GM19193 (cell line): ENCODE data around the gene INPP5A.

ENCODE experiments used
- POLR2A ChIP-seq: IDR thresholded peaks from 4 replicates; pipeline ENCODE4 v1.6.1; 2011; ENCODE audit not compliant: insufficient read depth, insufficient read length; ENCODE audit errors: extremely low read depth

INPP5A gene

DNA sequence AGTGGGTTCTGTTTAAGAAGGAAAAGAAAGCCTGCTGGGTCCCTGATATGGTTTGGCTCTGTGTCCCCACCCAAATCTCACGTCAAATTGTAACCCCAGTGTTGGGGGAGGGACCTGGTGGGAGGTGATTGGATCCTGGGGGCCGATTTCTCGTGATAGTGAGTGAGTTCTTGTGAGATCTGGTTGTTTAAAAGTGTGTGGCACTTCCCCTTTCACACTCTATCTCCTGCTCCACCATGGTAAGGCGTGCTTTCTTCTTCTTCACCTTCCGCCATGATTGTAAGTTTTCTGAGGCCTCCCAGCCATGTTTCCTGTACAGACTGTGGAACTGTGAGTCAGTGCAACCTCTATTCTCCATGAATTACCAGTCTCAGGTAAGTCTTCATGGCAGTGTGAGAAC lies 42.6 kb downstream of the INPP5A start:
- no peak for TF ChIP-seq POLR2A

DNA sequence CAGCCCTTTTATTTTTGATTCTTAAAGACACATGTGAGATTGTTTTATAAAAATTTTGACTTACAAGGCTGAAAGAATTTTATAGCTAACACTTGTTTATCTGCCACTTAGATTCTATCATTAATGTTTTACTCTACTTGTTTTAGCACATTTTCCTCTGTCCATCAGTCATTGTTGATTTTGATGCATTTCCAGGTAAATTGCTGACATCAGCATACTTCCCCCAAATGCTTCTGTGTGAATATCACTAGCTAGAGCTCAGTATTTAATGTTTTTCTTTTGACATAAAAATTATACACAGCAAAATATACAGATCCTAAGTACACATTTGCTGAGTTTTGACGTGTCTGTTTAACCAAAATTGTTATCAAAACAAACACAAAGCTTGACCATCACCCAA lies 43.0 kb downstream of the INPP5A start:
- TF ChIP-seq POLR2A, result no peak

DNA sequence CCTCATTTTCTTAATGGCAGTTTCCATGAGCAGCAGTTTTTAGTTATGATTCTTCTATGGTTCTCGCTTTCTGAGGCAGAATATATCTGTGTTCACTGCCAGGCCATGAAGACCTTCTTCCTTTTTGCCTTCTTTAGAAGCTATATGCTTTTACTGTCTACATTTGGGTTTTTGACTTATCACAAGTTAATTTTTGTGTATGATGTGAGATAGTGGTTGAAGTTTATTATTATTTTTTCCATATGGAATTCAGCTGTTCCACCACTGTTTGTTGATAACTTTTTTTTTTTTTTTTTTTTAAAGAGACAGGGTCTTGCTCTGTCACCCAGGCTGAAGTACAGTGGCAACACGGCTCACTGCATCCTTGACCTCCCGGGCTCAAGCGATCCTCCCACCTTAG lies 44.5 kb downstream of the INPP5A start:
- TF ChIP-seq POLR2A, result no peak

DNA sequence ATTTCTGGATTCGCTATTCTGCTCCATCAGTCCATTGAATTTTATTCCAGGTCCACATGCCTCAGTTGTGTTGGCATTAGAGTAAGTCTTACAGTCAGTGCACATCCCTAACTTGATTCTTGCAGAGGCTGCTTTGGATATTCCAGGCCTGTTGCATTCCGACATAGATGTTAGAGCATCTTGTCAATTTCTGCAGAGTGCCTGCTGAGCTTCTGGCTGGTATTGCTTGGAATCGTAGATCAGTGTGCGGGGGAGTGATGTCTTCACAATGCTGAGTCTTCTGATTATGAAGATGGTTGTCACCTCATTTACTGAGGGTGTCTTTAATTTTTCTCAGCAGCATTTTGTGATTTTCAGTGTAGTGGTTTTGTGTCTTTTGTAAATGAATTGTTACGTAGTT lies 45.2 kb downstream of the INPP5A start:
- no peak for TF ChIP-seq POLR2A

DNA sequence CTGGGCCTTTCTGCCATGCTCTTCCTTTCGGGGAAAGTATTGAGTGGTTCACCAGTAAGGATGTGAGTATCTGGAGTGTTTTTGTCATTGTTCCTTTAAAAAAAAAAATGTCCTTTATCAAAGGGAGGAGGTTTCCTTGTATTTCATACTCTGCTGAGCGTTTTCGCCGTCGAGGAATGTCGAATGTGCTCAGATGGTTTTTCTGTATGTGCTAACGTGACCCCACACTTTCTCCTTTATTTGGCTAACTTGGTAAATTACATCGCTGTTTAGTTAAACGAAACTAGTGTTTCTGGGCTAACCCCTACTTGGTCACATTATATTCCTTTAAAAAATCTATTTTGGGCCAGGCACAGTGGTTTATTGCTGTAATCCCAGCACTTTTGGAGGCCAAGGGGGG lies 45.9 kb downstream of the INPP5A start:
- no peak for TF ChIP-seq POLR2A

DNA sequence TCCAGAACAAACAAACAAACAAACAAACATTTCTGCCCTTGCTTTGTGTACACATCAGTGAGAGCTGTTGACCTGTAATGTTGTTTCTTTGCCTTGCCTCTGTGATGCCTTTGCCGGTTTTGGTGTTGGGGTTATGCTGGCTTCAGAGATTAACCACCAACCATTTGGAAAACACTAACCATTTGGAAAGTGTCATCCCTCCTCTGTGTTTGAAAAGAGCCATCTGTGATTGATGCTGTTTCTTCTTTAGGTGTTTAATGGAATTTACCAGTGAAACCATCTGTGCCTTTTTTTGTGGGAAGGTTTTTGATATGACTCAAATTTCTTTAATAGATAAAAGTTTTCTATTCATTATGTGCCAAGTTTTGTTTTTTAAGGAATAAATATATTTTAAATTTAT lies 46.5 kb downstream of the INPP5A start:
- TF ChIP-seq POLR2A, result no peak

DNA sequence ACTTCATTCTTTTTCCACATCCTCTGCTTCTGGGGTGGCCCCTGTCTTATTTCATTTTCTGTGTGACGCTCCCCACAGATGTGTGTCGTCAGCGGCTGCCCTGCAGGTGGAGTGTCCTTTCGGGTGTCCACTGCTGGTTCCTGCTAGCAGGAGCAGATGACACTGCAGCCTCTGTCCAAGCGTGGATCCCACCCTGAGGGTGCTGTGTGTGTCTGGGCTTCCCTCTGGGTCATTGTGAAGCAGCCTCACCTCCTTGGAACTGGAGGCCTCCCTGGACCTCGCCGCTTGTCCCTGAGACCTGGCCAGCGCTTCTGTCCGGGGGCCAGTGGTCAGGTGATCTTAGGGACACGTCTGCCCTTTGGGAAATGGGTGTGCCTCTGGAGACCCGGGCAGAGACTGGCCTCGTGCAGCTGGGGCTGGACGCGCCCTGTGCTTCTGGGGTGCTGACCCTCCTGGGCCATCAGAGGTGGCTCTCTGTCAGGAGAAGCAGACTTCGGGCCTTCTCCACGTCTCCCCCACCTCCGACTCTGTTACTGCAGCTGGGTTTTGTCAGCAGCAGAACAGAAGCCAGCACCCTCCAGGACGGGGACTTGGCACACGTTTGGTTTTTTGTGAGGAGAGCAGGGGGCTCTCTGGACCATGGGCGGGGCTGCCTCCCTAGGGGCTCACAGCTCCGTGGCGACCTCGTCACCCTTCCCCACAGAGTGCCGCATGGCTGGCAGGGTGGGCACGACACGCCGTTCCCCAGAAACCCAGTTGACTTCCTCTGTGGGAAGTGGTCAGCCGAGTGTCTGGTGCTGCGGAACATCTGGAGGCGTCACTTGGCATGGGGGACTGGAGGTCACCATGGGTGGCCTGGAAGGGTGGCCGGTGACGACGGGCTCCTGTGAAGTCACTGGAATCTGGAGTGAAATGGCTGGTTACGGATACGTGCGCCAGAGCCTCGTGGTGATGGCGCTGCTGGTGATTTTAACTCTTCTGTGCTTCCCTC lies 48.4 kb downstream of the INPP5A start:
- no peak for TF ChIP-seq POLR2A

DNA sequence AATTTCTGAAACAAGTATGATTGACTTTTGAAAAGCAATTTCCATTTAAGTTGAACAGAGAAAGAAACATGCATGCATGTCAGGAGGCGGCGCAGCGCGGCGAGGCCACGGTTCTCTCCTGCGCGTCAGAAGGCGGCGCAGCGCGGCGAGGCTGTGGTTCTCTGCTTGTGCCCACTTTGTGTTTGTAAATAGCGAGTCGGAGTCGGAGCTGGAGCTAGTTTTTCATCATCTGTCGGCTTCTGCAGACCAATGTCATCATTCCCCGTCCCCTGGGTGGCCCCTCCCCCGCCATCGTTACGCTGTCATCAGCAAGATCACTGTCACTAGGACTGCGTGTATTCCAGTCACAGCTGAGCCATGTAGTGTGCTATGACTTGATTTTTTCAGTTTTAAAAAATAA lies 49.2 kb downstream of the INPP5A start:
- TF ChIP-seq POLR2A, result no peak

DNA sequence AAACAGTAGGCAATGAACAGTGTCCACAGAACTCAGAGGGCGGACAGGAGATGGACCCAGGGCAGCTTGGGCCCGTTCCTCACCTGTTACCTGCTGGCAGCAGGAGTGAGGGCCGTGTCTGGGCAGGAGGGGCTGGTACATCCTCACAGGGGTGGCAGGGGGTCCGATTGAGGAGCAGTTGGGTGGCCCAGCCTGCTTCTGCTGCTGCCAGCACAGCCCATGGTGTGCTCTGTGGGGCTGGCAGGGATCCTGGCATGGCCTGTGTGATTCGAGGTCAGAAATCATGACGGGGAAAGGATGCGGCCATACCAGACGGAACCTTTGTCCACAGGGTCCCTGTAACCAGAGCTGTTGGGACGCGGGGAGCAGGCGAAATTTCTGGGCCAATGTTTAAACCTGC lies 49.6 kb downstream of the INPP5A start:
- no peak for TF ChIP-seq POLR2A

DNA sequence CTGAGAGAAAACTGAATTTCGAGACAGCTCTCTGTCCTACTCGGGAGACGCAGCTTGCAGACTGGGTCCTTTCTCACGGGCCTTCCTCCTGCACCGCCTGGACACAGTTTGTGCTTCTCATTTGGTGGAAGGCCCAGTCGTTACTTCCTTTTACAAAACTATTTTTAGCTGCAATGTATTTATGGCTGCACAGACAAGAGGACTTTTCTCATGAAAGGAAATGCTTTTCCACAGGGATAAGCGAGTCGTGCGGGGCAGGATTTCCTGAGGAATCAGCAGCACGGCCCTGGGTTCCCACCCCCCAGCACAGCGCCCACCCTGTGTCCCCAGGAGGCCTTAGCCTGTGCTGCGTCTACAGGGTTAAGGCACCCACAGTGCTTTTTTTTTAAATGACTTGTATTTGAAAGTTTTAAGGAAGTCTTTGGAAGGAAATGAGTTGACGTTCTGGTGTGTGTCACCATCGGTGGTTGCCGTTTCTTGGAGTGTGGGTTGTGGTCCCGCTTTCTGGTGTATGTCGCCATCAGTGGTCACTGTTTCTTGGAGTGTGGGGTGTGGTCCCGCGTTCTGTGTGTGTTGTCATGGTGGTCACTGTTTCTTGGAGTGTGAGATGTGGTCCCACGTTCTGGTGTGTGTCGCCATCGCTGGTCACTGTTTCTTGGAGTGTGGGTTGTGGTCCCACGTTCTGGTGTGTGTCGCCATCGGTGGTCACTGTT lies 50.9 kb downstream of the INPP5A start:
- no peak for TF ChIP-seq POLR2A

DNA sequence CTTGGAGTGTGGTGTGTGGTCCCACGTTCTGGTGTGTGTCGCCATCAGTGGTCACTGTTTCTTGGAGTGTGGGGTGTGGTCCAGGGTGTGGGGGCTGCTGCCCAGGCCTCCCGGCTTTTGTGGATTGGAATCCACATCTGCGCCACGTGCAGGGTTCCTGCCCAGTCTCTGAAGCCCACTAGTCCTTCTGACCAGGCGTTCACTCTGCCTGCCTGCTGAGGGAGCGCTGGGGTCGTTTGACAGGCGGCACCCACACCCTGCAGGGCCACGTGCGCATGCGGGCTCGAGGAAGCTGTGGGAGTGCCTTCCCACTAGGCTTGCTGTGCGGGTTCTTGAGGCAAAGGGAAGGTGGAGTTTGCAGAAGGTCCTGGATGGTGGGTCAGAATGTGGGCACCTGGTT lies 51.4 kb downstream of the INPP5A start:
- TF ChIP-seq POLR2A, result no peak

DNA sequence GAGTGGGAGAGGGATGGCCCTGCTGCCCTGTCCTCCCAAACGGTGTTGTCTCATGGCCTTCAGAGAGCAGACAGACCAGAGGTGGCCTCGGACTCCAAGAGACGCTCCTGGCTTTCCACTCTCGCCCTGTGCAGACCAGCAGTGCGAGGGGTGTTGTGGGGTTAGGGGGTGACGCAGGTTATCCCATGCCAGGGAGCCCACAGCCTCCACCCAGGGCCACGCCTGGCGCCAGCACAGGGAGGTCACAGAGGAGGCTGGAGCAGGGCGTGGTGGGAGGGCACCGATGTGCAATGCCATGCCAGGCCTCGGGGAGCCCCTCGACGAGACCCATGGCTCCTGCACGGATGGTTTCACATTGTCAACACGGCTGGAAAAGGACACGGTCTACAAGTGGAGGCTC lies 52.1 kb downstream of the INPP5A start:
- TF ChIP-seq POLR2A, result no peak

DNA sequence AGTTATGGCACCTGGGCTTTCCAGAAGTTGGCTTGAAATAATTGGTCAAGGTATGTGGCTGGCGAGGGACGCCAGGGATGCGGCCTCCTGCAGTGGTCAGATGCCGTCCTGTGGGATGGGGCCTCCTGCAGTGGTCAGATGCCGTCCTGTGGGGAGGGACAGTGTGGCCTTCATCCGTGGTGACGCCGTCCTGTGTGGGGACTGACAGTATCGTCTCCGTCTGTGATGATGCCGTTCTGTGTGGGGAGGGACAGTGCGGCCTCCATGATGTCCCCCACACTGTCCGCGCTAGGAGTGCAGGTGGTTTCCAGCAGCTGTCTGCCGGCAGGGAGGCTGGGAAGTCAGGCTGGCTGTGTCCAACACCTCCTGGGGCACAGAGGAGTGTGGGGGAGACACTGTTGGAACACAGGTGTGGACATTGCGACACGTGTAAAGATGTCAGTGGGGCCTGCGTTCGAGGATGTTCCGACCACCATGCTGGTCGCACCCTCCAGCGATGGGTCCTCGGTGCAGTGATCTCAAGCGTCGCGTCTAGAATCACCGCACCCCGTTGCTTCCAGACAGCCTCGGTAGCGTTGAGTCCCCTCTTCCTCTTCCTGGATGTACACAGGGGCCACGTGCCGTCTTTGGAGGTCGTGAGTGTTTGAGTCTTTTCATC lies 52.6 kb downstream of the INPP5A start:
- TF ChIP-seq POLR2A, result no peak

DNA sequence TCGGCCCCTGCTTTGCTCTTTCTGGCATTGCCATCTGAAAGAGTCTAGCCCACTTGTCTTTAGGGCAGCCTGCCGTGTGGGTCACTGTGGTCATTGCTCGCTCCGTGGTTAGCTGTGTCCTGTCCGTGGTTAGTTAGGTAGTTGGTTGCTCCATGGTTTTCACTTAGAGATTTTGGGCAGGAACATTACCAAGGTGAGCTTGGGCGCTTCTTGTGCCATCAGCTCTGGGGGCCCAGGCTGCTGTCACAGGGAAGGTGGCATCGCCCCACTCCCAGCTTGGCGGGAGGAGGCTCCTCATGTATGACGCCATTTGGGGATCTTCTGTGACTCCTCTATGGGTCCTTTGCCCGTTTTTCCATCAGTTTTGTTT lies 53.1 kb downstream of the INPP5A start:
- TF ChIP-seq POLR2A, result no peak

DNA sequence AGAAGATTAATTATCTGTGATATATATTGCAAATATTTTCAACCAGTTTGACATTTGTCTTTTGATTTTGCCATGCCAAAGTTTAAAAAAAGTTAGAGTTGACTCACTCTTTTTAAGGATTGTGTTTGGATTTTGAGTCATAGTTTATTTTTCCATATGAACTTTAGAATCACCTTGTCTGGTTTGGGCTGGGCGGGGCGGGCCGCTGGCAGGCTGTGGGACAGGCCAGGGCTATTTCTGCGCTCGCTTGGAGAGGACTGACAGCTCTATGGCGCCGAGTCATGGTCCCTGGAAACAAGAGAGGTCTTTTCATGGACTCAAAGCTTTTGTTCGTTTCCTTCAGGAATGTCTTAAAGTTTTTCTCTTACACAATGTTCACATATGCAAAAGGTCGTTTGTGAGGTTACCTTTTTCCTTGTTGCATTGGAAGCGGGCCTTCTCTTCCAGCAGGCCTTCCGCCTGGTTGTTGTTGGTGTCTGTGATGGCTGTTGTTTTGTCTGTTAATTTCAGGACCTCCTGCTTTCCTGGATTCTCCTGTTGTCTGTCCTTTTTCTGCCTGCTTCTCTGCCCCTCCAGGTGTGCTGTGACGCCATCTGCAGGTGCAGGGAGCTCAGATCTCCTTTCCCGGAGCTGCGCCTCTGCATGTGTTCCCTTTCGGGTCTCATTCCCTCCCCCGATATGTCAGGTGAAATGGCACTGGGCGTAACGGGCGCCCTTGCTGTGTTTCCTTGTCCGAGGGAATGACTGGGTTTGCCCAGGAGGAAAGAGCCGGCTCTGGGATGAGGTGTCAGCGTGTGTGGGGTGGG lies 53.8 kb downstream of the INPP5A start:
- no peak for TF ChIP-seq POLR2A

DNA sequence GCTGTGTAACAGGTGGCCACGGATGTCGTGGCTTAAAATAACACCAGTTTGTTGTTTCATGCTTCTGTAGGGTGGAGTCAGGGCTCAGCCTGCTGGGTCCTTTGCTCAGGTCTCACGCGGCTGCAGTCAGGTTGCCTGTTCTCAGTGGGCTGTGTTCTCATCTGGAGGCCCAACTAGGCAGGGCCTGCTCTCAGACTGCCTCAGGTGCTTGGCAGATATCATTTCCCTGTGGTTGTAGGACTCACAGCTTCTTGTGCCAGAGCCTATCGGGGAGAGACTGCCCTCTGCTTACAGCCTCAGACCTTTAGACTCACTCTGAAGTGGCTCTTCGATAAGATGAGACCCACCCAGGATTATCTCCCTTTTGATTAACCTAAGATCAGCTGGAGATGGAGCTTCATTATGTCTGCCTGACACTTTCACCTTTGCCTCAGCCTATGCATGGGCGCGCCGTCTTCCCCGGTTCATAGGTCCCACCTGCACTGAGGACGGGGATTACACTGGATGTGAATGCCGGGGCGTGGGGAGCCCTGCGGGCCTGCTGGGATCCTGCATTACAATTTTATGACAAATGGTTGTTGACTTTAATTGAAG lies 55.3 kb downstream of the INPP5A start:
- no peak for TF ChIP-seq POLR2A
